ENCODE measurements around the gene DYNLT5. TPM values are rescaled to one million over a fixed set of nuclear protein-coding genes. Genes with fewer than 3 reads are reported as not detected.

The DYNLT5 gene
- total and polyA plus RNA-seq, 3 experiments from 2014 or later: not detected

- no peak for DNase-seq
- Histone ChIP-seq H3K27ac (ENCODE audit: low read depth, low read length) (peak overlapping the region; percentile 57), H3K36me3 (ENCODE audit: insufficient read depth, low read length) (no peaks in the 10 kb centered on the region), H3K27me3 (ENCODE audit: insufficient read depth, low read length, poor library complexity, severe bottlenecking) (peaks cover 9% of the 10 kb centered on the region), H3K4me1 (ENCODE audit: insufficient read depth, low read length) (no peaks in the 10 kb centered on the region), H3K4me3 (ENCODE audit: low read length) (no peak overlapping the region), H3K9me3 (ENCODE audit: low read length) (no peaks in the 10 kb centered on the region)
- Mint-ChIP-seq H3K27ac (no peak overlapping the region), H3K9me3 (no peaks in the 10 kb centered on the region), H3K36me3 (no peaks in the 10 kb centered on the region), H3K4me3 (no peak overlapping the region), H3K4me1 (no peaks in the 10 kb centered on the region), H3K27me3 (peaks cover 0 to 25% of the 10 kb centered on the region in 2 donors)
- POLR2A ChIA-PET: interaction anchor here (0.6 kb wide), 1 partner anchor 280 kb away, joined by 3 read pairs; no protein-coding TSS in a partner anchor
- CTCF ChIA-PET: interaction anchor here (1.8 kb wide), 1 partner anchor 391 kb away, joined by 5 read pairs; no protein-coding TSS in a partner anchor
These were observed 6.0 kb downstream of the DYNLT5 start for GRCh38 chr1:66758241-66758755.

GRCh38 chr1:66760506-66760905 is 8.2 kb downstream of the DYNLT5 start:
- no peaks in the 10 kb centered on the region for H3K36me3 ChIP-seq (ENCODE audit: insufficient read depth, low read length)
- no peak overlapping the region for H3K4me3 Mint-ChIP-seq
- H3K27me3 Mint-ChIP-seq: peaks cover 0 to 11% of the 10 kb centered on the region in 2 donors
- H3K27ac ChIP-seq (ENCODE audit: low read depth, low read length): no peak overlapping the region
- H3K4me3 ChIP-seq (ENCODE audit: low read length): no peak overlapping the region
- H3K36me3 Mint-ChIP-seq: no peaks in the 10 kb centered on the region
- DNase-seq: no peak
- H3K27me3 ChIP-seq (ENCODE audit: insufficient read depth, low read length, poor library complexity, severe bottlenecking): peaks cover 7% of the 10 kb centered on the region
- no peak overlapping the region for H3K27ac Mint-ChIP-seq
- no peaks in the 10 kb centered on the region for H3K9me3 Mint-ChIP-seq
- H3K4me1 Mint-ChIP-seq: peaks cover 0 to 4% (median 0%) of the 10 kb centered on the region in 3 donors
- H3K4me1 ChIP-seq (ENCODE audit: insufficient read depth, low read length): no peaks in the 10 kb centered on the region
- H3K9me3 ChIP-seq (ENCODE audit: low read length): no peaks in the 10 kb centered on the region
- CTCF ChIA-PET: no interaction called here
- POLR2A ChIA-PET: no interaction called here

- Histone ChIP-seq H3K36me3 (ENCODE audit: insufficient read depth, low read length) (no peaks in the 10 kb centered on the region), H3K9me3 (ENCODE audit: low read length) (no peaks in the 10 kb centered on the region), H3K4me1 (ENCODE audit: insufficient read depth, low read length) (no peaks in the 10 kb centered on the region), H3K27me3 (ENCODE audit: insufficient read depth, low read length, poor library complexity, severe bottlenecking) (peaks cover 4% of the 10 kb centered on the region), H3K27ac (ENCODE audit: low read depth, low read length) (no peak overlapping the region), H3K4me3 (ENCODE audit: low read length) (no peak overlapping the region)
- peaks cover 0 to 9% of the 10 kb centered on the region in 2 donors for H3K27me3 Mint-ChIP-seq
- no peak for DNase-seq
- H3K4me1 Mint-ChIP-seq: peaks cover 0 to 4% (median 0%) of the 10 kb centered on the region in 3 donors
- H3K9me3 Mint-ChIP-seq: no peaks in the 10 kb centered on the region
- POLR2A ChIA-PET: no interaction called here
- H3K36me3 Mint-ChIP-seq: no peaks in the 10 kb centered on the region
- no peak overlapping the region for H3K27ac Mint-ChIP-seq
- H3K4me3 Mint-ChIP-seq: no peak overlapping the region
- CTCF ChIA-PET: interaction anchor here (0.9 kb wide), 1 partner anchor 8 kb away, joined by 3 read pairs; no protein-coding TSS in a partner anchor
These were observed 9.0 kb downstream of the DYNLT5 start for GRCh38 chr1:66761221-66761620.

- H3K4me1 Mint-ChIP-seq: peaks cover 14 to 20% (median 16%) of the 10 kb centered on the region in 3 donors
- H3K9me3 Mint-ChIP-seq: no peaks in the 10 kb centered on the region
- CTCF ChIA-PET: interaction anchor here (0.9 to 2.9 kb wide), 10 partner anchors 11 to 447 kb away, joined by 3 to 28 read pairs (median 4); partner anchors contain the start of gene MIER1
These were observed 12.8 kb downstream of the DYNLT5 start for GRCh38 chr1:66764994-66765578.

GRCh38 chr1:66767626-66768025 is 15.4 kb downstream of the DYNLT5 start:
- Mint-ChIP-seq H3K36me3 (no peaks in the 10 kb centered on the region), H3K4me1 (peaks cover 18 to 29% (median 28%) of the 10 kb centered on the region in 3 donors), H3K27ac (no peak overlapping the region), H3K9me3 (no peaks in the 10 kb centered on the region), H3K4me3 (no peak overlapping the region), H3K27me3 (no peaks in the 10 kb centered on the region)
- no peaks in the 10 kb centered on the region for H3K27me3 ChIP-seq (ENCODE audit: insufficient read depth, low read length, poor library complexity, severe bottlenecking)
- H3K9me3 ChIP-seq (ENCODE audit: low read length): no peaks in the 10 kb centered on the region
- H3K27ac ChIP-seq (ENCODE audit: low read depth, low read length): no peak overlapping the region
- ChIA-PET CTCF (no interaction called here), POLR2A (no interaction called here)
- H3K4me3 ChIP-seq (ENCODE audit: low read length): no peak overlapping the region
- no peaks in the 10 kb centered on the region for H3K36me3 ChIP-seq (ENCODE audit: insufficient read depth, low read length)
- peaks cover 13% of the 10 kb centered on the region for H3K4me1 ChIP-seq (ENCODE audit: insufficient read depth, low read length)
- DNase-seq: no peak

More at GRCh38 chr1:66764994-66765578, 12.8 kb downstream of the DYNLT5 start:
- Mint-ChIP-seq H3K27me3 (peaks cover 0 to 3% of the 10 kb centered on the region in 2 donors), H3K27ac (no peak overlapping the region), H3K4me3 (no peak overlapping the region), H3K36me3 (no peaks in the 10 kb centered on the region)
- peaks cover 13% of the 10 kb centered on the region for H3K4me1 ChIP-seq (ENCODE audit: insufficient read depth, low read length)
- H3K36me3 ChIP-seq (ENCODE audit: insufficient read depth, low read length): no peaks in the 10 kb centered on the region
- H3K9me3 ChIP-seq (ENCODE audit: low read length): no peaks in the 10 kb centered on the region
- no peak overlapping the region for H3K27ac ChIP-seq (ENCODE audit: low read depth, low read length)
- no peak overlapping the region for H3K4me3 ChIP-seq (ENCODE audit: low read length)
- DNase-seq: peak; percentile 6 to 52 (median 34)
- POLR2A ChIA-PET: interaction anchor here (1.0 kb wide), 1 partner anchor 384 kb away, joined by 4 read pairs; no protein-coding TSS in a partner anchor
- H3K27me3 ChIP-seq (ENCODE audit: insufficient read depth, low read length, poor library complexity, severe bottlenecking): no peaks in the 10 kb centered on the region

- no peak overlapping the region for H3K27ac ChIP-seq (ENCODE audit: low read depth, low read length)
- peak overlapping the region in 5 of 7 donors; percentile 46 to 86 (median 78) for H3K4me3 Mint-ChIP-seq
- no peaks in the 10 kb centered on the region for H3K36me3 Mint-ChIP-seq
- no peak overlapping the region for H3K4me3 ChIP-seq (ENCODE audit: low read length)
- no peaks in the 10 kb centered on the region for H3K9me3 ChIP-seq (ENCODE audit: low read length)
- no peaks in the 10 kb centered on the region for H3K36me3 ChIP-seq (ENCODE audit: insufficient read depth, low read length)
- no peaks in the 10 kb centered on the region for H3K9me3 Mint-ChIP-seq
- no peaks in the 10 kb centered on the region for H3K27me3 Mint-ChIP-seq
- peaks cover 18 to 29% (median 28%) of the 10 kb centered on the region in 3 donors for H3K4me1 Mint-ChIP-seq
- POLR2A ChIA-PET: interaction anchor here (0.5 to 1.0 kb wide), 4 partner anchors 162 to 281 kb away, joined by 3 to 4 read pairs (median 4); no protein-coding TSS in a partner anchor
- H3K27ac Mint-ChIP-seq: peak overlapping the region in 5 of 8 donors; percentile 30 to 89 (median 47)
- H3K27me3 ChIP-seq (ENCODE audit: insufficient read depth, low read length, poor library complexity, severe bottlenecking): no peaks in the 10 kb centered on the region
- CTCF ChIA-PET: interaction anchor here (0.9 to 1.7 kb wide), 4 partner anchors 7 to 443 kb away, joined by 3 to 9 read pairs (median 6); no protein-coding TSS in a partner anchor
- no peak for DNase-seq
- H3K4me1 ChIP-seq (ENCODE audit: insufficient read depth, low read length): peaks cover 13% of the 10 kb centered on the region
These were observed 16.7 kb downstream of the DYNLT5 start for GRCh38 chr1:66768965-66769364.

- Mint-ChIP-seq H3K36me3 (no peaks in the 10 kb centered on the region), H3K9me3 (no peaks in the 10 kb centered on the region), H3K27me3 (no peaks in the 10 kb centered on the region), H3K4me3 (peak overlapping the region; percentile 47 to 86 (median 79)), H3K4me1 (peaks cover 18 to 29% (median 28%) of the 10 kb centered on the region in 3 donors), H3K27ac (peak overlapping the region in 7 of 8 donors; percentile 26 to 94 (median 80))
- H3K4me3 ChIP-seq (ENCODE audit: low read length): peak overlapping the region; percentile 46
- DNase-seq: peak in 2 of 5 donors; percentile 17 to 20
- POLR2A ChIA-PET: interaction anchor here (0.9 to 1.0 kb wide), 4 partner anchors 155 to 249 kb away, joined by 3 to 5 read pairs (median 4); partner anchors contain the start of genes DNAI4 and MIER1
- no peaks in the 10 kb centered on the region for H3K36me3 ChIP-seq (ENCODE audit: insufficient read depth, low read length)
- no peaks in the 10 kb centered on the region for H3K27me3 ChIP-seq (ENCODE audit: insufficient read depth, low read length, poor library complexity, severe bottlenecking)
- no peak overlapping the region for H3K27ac ChIP-seq (ENCODE audit: low read depth, low read length)
- no peaks in the 10 kb centered on the region for H3K9me3 ChIP-seq (ENCODE audit: low read length)
- CTCF ChIA-PET: interaction anchor here (0.9 to 1.7 kb wide), 4 partner anchors 8 to 443 kb away, joined by 3 to 9 read pairs (median 6); no protein-coding TSS in a partner anchor
- peaks cover 13% of the 10 kb centered on the region for H3K4me1 ChIP-seq (ENCODE audit: insufficient read depth, low read length)
These were observed 17.4 kb downstream of the DYNLT5 start for GRCh38 chr1:66769512-66770229.

Measured in CD8-positive, alpha-beta memory T cell (primary cell).